ENCODE results near the gene NPFFR1. TPM values are rescaled to one million over a fixed set of nuclear protein-coding genes. Genes with fewer than 3 reads are reported as not detected.

NPFFR1 gene
- total RNA-seq, 4 donors from 2014 or later, result not detected

- no peak for DNase-seq (ENCODE audit: extremely low spot score)
- Histone ChIP-seq H3K4me3 (peak overlapping the region in 2 of 4 donors; percentile 5 to 23), H3K27ac (replicated peaks in 1 of 4) (peak overlapping the region; percentile 25 to 51 (median 36))
Measured at GRCh38 chr10:70221030-70221429, 62.8 kb downstream of the NPFFR1 start.

GRCh38 chr10:70212879-70213278 lies 70.9 kb downstream of the NPFFR1 start:
- H3K36me3 ChIP-seq, result peaks cover 27 to 90% (median 66%) of the 10 kb centered on the region in 4 donors
- TF ChIP-seq POLR2AphosphoS5 (IDR thresholded peaks at IDR 0.05) (no peak), EP300 (IDR thresholded peaks at IDR 0.05) (no peak), CTCF (IDR thresholded peaks at IDR 0.05) (no peak), POLR2A (IDR thresholded peaks at IDR 0.05; ENCODE audit: low read depth) (no peak)
- no peaks in the 10 kb centered on the region for H3K9me3 ChIP-seq
- no peak overlapping the region for H3K4me3 ChIP-seq
- intact Hi-C loops (cut with DNase I), result no loop called here
- 94% methylated on average over 1 of the region's 1 CpG for WGBS
- no peaks in the 10 kb centered on the region for H3K4me1 ChIP-seq
- no peaks in the 10 kb centered on the region for H3K27me3 ChIP-seq
- no peak for DNase-seq (ENCODE audit: extremely low spot score)
- no peak overlapping the region for H3K27ac ChIP-seq (replicated peaks in 1 of 4)

More at GRCh38 chr10:70221030-70221429, 62.8 kb downstream of the NPFFR1 start:
- H3K27me3 ChIP-seq, result no peaks in the 10 kb centered on the region
- WGBS, result 23% methylated on average over 1 of the region's 1 CpG
- peaks cover 7 to 17% (median 12%) of the 10 kb centered on the region in 4 donors for H3K4me1 ChIP-seq
- intact Hi-C loops (cut with DNase I), result loop anchor here (1.0 kb wide), 1 partner anchor 143 kb away; no protein-coding TSS in a partner anchor
- no peak for TF ChIP-seq POLR2A (IDR thresholded peaks at IDR 0.05; ENCODE audit: low read depth)
- TF ChIP-seq EP300 (IDR thresholded peaks at IDR 0.05), result no peak
- TF ChIP-seq POLR2AphosphoS5 (IDR thresholded peaks at IDR 0.05), result no peak
- no peak for TF ChIP-seq CTCF (IDR thresholded peaks at IDR 0.05)
- no peaks in the 10 kb centered on the region for H3K9me3 ChIP-seq
- peaks cover 0 to 23% (median 9%) of the 10 kb centered on the region in 4 donors for H3K36me3 ChIP-seq

- Histone ChIP-seq H3K4me3 (no peak overlapping the region), H3K4me1 (no peaks in the 10 kb centered on the region), H3K9me3 (no peaks in the 10 kb centered on the region), H3K36me3 (peaks cover 27 to 90% (median 69%) of the 10 kb centered on the region in 4 donors), H3K27ac (replicated peaks in 1 of 4) (no peak overlapping the region), H3K27me3 (no peaks in the 10 kb centered on the region)
- no peak for DNase-seq (ENCODE audit: extremely low spot score)
- intact Hi-C loops (cut with DNase I), result no loop called here
- TF ChIP-seq CTCF (IDR thresholded peaks at IDR 0.05), result no peak
- TF ChIP-seq EP300 (IDR thresholded peaks at IDR 0.05), result no peak
Measured at GRCh38 chr10:70212277-70212676, 71.5 kb downstream of the NPFFR1 start.

GRCh38 chr10:70206762-70207161 lies 77.0 kb downstream of the NPFFR1 start:
- Histone ChIP-seq H3K27me3 (no peaks in the 10 kb centered on the region), H3K4me1 (no peaks in the 10 kb centered on the region), H3K27ac (replicated peaks in 1 of 4) (no peak overlapping the region), H3K9me3 (no peaks in the 10 kb centered on the region), H3K4me3 (no peak overlapping the region), H3K36me3 (peaks cover 56 to 97% (median 82%) of the 10 kb centered on the region in 4 donors)
- intact Hi-C loops (cut with DNase I), result no loop called here
- no peak for DNase-seq (ENCODE audit: extremely low spot score)
- no peak for TF ChIP-seq POLR2AphosphoS5 (IDR thresholded peaks at IDR 0.05)
- TF ChIP-seq EP300 (IDR thresholded peaks at IDR 0.05), result no peak
- TF ChIP-seq POLR2A (IDR thresholded peaks at IDR 0.05; ENCODE audit: low read depth), result no peak
- no peak for TF ChIP-seq CTCF (IDR thresholded peaks at IDR 0.05)
- 97% methylated on average over 5 of the region's 5 CpGs for WGBS

GRCh38 chr10:70201105-70201504 lies 82.7 kb downstream of the NPFFR1 start:
- WGBS, result 94% methylated on average over 1 of the region's 1 CpG
- DNase-seq (ENCODE audit: extremely low spot score), result no peak

More at GRCh38 chr10:70201105-70201504, 82.7 kb downstream of the NPFFR1 start:
- peaks cover 0 to 9% (median 3%) of the 10 kb centered on the region in 4 donors for H3K9me3 ChIP-seq
- no peak overlapping the region for H3K4me3 ChIP-seq
- H3K27ac ChIP-seq (replicated peaks in 1 of 4), result no peak overlapping the region
- H3K36me3 ChIP-seq, result peaks cover 34 to 85% (median 66%) of the 10 kb centered on the region in 4 donors
- TF ChIP-seq EP300 (IDR thresholded peaks at IDR 0.05), result no peak
- TF ChIP-seq CTCF (IDR thresholded peaks at IDR 0.05), result no peak
- no peaks in the 10 kb centered on the region for H3K4me1 ChIP-seq
- H3K27me3 ChIP-seq, result no peaks in the 10 kb centered on the region
- intact Hi-C loops (cut with DNase I), result no loop called here

Measured in esophagus muscularis mucosa (tissue), 4 donors.